HG02642 (cell line): ENCODE data around the gene ABL1.

Source experiments
- ATAC-seq: cut with Tn5 transposase; IDR thresholded peaks from one replicate; pipeline ENCODE4 v1.9.1; 2021; ENCODE audit warnings: mild to moderate bottlenecking; ENCODE audit not compliant: unreplicated experiment, poor library complexity

Gene ABL1

GRCh38 chr9:130913599-130914416 is 78.8 kb downstream of the ABL1 start:
- ATAC-seq, result no peak

GRCh38 chr9:130914417-130915095 is 79.5 kb downstream of the ABL1 start:
- ATAC-seq, result no peak

GRCh38 chr9:130915096-130915447 is 80.0 kb downstream of the ABL1 start:
- no peak for ATAC-seq

- no peak for ATAC-seq
Observed at GRCh38 chr9:130917168-130917960, 82.3 kb downstream of the ABL1 start.

- ATAC-seq, result no peak
Observed at GRCh38 chr9:130918101-130918825, 83.2 kb downstream of the ABL1 start.

GRCh38 chr9:130918826-130919558 is 83.9 kb downstream of the ABL1 start:
- ATAC-seq, result no peak

GRCh38 chr9:130919559-130920145 is 84.6 kb downstream of the ABL1 start:
- ATAC-seq, result no peak

- no peak for ATAC-seq
Observed at GRCh38 chr9:130920233-130920632, 85.2 kb downstream of the ABL1 start.

- ATAC-seq, result no peak
Observed at GRCh38 chr9:130920762-130921299, 85.8 kb downstream of the ABL1 start.

GRCh38 chr9:130921300-130921988 is 86.4 kb downstream of the ABL1 start:
- no peak for ATAC-seq

GRCh38 chr9:130921989-130922892 is 87.2 kb downstream of the ABL1 start:
- ATAC-seq, result no peak

- ATAC-seq, result no peak
Observed at GRCh38 chr9:130922893-130923610, 88.0 kb downstream of the ABL1 start.

GRCh38 chr9:130923611-130924447 is 88.8 kb downstream of the ABL1 start:
- no peak for ATAC-seq

- no peak for ATAC-seq
Observed at GRCh38 chr9:130924448-130924788, 89.4 kb downstream of the ABL1 start.

- no peak for ATAC-seq
Observed at GRCh38 chr9:130925050-130925678, 90.1 kb downstream of the ABL1 start.

- ATAC-seq, result no peak
Observed at GRCh38 chr9:130927338-130927737, 92.3 kb downstream of the ABL1 start.
